ENCODE data around the gene RAD51B. TPM values are rescaled to one million over a fixed set of nuclear protein-coding genes. Genes with fewer than 3 reads are reported as not detected.

RAD51B gene
- total and polyA plus RNA-seq, 8 donors = 10.8 to 18.3 (median 14.1) TPM

DNA sequence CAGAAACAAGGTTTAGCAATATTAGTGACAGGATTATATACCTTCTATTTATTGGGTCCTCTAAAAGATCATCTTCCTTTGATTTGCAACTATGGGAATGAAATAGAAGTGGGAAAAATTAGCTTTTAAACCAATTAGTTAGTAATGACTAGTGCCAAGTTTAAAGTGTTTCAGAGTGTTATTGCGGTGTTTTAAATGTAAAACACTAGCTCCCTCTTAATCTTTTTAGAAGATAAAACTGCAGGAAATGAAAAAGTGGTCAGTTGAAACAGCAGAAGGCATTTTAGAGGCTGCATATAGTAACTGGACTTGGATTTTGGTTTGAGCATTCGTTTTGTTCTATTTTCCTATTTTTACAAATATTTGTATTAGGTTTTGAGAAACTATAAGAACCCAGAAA, 286.2 kb downstream of the RAD51B start:
- Histone ChIP-seq H3K4me1 (peaks cover 6 to 8% of the 10 kb centered on the region in 2 donors), H3K9me3 (peaks cover 0 to 24% of the 10 kb centered on the region in 2 donors), H3K4me3 (no peak overlapping the region), H3K36me3 (no peaks in the 10 kb centered on the region), H3K27me3 (no peaks in the 10 kb centered on the region), H3K27ac (peak overlapping the region in 1 of 2 donors; percentile 58)
- intact Hi-C loops (cut with DNase I) = no loop called here
- ATAC-seq (no peak), DNase-seq (no peak)
- TF ChIP-seq, protein P1, sequence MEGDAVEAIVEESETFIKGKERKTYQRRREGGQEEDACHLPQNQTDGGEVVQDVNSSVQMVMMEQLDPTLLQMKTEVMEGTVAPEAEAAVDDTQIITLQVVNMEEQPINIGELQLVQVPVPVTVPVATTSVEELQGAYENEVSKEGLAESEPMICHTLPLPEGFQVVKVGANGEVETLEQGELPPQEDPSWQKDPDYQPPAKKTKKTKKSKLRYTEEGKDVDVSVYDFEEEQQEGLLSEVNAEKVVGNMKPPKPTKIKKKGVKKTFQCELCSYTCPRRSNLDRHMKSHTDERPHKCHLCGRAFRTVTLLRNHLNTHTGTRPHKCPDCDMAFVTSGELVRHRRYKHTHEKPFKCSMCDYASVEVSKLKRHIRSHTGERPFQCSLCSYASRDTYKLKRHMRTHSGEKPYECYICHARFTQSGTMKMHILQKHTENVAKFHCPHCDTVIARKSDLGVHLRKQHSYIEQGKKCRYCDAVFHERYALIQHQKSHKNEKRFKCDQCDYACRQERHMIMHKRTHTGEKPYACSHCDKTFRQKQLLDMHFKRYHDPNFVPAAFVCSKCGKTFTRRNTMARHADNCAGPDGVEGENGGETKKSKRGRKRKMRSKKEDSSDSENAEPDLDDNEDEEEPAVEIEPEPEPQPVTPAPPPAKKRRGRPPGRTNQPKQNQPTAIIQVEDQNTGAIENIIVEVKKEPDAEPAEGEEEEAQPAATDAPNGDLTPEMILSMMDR (IDR thresholded peaks at IDR 0.05) = no peak

DNA sequence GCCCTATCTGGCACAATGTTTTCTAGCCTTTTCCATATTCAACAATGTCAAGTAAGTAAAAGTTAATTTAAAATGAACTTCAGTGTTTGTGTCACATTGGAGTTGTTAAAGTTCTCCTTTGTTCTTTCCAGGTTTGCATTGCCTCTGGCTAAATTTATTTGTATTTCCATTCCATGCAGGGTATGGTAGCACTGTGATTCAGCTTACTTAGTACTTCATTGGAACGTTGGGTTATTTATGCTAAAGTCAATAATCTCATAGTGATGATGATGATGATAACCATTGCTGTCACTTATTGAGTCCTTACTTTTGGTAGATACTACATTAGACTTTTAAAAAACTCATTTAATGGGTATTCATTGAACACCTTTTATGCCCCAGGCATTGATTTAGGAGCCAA, 286.9 kb downstream of the RAD51B start:
- Histone ChIP-seq H3K9me3 (peaks cover 0 to 18% of the 10 kb centered on the region in 2 donors), H3K36me3 (no peaks in the 10 kb centered on the region), H3K27ac (no peak overlapping the region), H3K4me1 (peaks cover 6 to 12% of the 10 kb centered on the region in 2 donors), H3K4me3 (no peak overlapping the region), H3K27me3 (no peaks in the 10 kb centered on the region)
- ATAC-seq = no peak
- TF ChIP-seq, protein P1 (IDR thresholded peaks at IDR 0.05) = no peak
- intact Hi-C loops (cut with DNase I) = no loop called here
- DNase-seq = no peak

DNA sequence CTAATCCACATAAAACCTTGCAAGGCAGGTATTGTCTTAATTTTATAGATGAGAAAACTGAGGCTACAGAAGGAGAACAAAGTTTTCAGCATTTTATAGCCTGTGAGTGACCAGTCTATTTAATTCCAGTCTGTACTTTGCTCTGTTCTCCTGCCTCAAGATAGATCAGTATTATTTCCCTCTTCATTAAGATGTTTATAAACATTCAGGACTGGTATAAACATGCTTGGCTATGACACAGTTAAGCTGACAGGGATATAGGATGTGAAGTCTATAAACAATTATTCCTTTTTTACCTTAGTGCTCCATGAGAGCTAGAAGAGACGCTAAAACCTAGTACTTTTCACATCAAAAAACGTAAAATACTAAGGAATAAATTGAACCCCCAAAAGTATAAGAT, 287.3 kb downstream of the RAD51B start:
- H3K27ac ChIP-seq = no peak overlapping the region
- intact Hi-C loops (cut with DNase I) = no loop called here
- H3K9me3 ChIP-seq = peaks cover 0 to 14% of the 10 kb centered on the region in 2 donors

DNA sequence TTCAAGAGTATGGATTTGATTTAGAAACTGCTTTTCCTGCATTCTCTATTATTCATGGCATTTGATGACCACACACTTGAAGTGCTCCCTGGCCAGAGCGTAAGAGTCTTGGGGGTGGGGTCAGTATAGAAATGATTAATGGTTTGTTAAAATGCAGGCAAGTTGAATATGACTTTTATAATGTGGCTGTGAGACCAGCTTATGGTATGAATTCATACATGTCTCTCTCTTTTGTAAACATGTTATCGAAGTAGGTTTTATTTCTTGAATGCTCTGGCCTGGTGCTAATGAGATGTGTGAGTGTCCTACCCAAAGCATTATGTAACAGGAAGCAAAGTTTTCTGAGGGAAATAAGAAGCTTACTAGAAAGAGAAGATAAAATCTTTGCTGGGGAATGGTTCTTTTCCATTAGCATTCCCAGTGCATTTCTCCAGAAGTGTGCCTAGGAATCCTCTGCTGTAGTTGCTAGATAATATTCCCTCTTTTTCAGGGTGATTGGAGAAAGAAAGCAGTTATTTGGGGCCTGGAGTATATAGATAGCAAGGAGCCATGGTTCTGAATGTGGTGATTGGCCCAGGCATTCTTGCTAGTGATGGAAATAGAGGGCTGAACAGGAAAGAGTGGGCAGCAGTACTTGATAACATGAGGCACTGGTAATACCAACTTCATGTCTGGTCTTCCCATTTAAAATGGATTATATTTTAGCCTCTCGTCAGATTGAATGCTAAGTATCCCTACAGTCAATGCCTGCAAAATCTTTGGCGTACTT, 289.7 kb downstream of the RAD51B start:
- intact Hi-C loops (cut with DNase I) = no loop called here
- H3K4me3 ChIP-seq = no peak overlapping the region
- TF ChIP-seq, protein P1 (IDR thresholded peaks at IDR 0.05) = no peak

More for the DNA sequence above, 287.3 kb downstream of the RAD51B start:
- H3K4me3 ChIP-seq = no peak overlapping the region
- no peaks in the 10 kb centered on the region for H3K27me3 ChIP-seq
- no peaks in the 10 kb centered on the region for H3K36me3 ChIP-seq
- ATAC-seq (no peak), DNase-seq (no peak)
- peaks cover 6 to 16% of the 10 kb centered on the region in 2 donors for H3K4me1 ChIP-seq
- TF ChIP-seq, protein P1 (IDR thresholded peaks at IDR 0.05) = no peak

DNA sequence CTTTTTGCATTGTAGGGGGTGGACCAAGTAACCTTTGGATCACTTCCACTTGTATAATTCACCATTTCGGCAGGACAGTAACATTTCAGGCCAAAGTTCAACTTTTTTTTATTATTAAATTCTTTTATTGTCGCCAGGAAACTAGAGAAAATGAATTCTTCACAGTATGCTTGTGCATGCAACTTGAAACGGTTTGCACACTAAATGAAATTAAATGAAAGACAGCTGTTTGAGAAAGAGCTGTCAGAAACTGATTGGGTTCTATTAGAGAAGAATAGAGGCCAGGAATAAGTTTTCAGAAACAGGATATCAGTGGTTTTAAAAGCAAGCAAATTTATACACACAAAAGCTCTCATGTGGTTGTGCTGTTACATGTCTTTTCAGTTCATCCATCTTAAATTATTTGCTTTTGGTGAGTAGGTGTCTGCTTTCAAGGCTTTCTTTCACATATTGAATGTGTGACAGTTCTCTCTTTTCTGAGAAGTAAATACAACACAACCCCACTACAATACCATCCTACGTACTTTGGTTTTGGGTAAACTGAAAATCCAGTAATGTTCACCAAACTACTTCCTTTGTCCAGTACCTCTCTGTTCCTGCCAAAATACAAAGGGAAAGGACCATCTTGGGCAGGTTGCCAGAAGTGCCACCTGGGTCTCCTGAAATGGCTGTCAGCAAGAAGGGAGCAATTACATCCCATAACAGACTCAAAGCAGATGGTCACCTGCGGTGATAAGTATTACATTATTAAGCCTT, 291.7 kb downstream of the RAD51B start:
- TF ChIP-seq, protein P1 (IDR thresholded peaks at IDR 0.05) = no peak
- intact Hi-C loops (cut with DNase I) = no loop called here
- Histone ChIP-seq H3K4me3 (no peak overlapping the region), H3K27ac (no peak overlapping the region), H3K27me3 (no peaks in the 10 kb centered on the region), H3K9me3 (no peaks in the 10 kb centered on the region), H3K4me1 (peaks cover 0 to 12% of the 10 kb centered on the region in 2 donors), H3K36me3 (no peaks in the 10 kb centered on the region)
- ATAC-seq = no peak
- peak in 2 of 4 donors; percentile 65 to 78 for DNase-seq

More for the DNA sequence above, 289.7 kb downstream of the RAD51B start:
- H3K36me3 ChIP-seq = no peaks in the 10 kb centered on the region
- no peaks in the 10 kb centered on the region for H3K27me3 ChIP-seq
- peaks cover 0 to 16% of the 10 kb centered on the region in 2 donors for H3K4me1 ChIP-seq
- ATAC-seq = peak; percentile 49
- no peaks in the 10 kb centered on the region for H3K9me3 ChIP-seq
- peak in 1 of 4 donors; percentile 35 for DNase-seq
- no peak overlapping the region for H3K27ac ChIP-seq

Measured in left lung (tissue), 10 donors.